HG02885 (cell line): Measurements from ENCODE around the gene IFIT1.
"Not testable (repeated sequence)": the region's sequence is repeated elsewhere in the genome, so short reads cannot be mapped to it uniquely, and the experiment has no call there.

Experiments used
- ATAC-seq: cut with Tn5 transposase; IDR thresholded peaks from one replicate; pipeline ENCODE4 v1.9.1; 2021; ENCODE audit warnings: mild to moderate bottlenecking; ENCODE audit not compliant: unreplicated experiment, poor library complexity

IFIT1 gene

DNA sequence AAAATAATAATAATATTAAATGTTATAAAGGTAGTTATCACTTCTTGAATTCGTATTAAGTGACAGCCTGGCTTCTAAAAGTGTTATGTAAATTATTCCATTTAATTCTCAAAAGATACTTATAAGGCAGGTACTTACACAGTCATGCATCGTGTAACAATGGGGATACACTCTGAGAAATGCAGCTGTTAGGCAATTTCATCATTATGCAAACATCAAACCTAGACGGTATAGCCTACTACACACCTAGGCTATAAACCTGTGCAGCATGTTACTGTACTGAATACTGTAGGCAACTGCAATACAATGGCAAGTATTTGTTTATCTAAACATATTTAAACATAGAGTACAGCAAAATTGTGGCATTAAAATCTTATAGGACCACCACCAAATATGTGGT, 1.5 kb downstream of the IFIT1 start:
- ATAC-seq = no peak

DNA sequence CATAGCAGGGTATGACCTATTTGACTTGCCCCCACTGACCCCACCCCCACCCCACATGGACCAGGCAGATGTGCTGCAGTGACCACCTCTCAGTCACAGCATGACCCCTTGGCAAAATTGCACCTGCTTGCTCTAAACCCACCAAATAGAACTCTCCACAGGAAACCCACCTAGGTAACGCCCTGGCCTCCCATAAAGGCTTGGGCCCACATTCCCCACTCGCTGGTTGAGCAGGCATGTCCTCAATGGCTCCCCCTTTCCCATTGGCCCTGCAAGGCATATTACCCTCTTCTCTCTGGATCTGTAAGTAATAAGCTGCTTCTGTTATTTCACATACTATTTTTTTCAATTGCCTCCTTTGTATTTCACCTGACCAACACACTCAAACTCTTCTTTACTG, 2.7 kb downstream of the IFIT1 start:
- no peak for ATAC-seq

DNA sequence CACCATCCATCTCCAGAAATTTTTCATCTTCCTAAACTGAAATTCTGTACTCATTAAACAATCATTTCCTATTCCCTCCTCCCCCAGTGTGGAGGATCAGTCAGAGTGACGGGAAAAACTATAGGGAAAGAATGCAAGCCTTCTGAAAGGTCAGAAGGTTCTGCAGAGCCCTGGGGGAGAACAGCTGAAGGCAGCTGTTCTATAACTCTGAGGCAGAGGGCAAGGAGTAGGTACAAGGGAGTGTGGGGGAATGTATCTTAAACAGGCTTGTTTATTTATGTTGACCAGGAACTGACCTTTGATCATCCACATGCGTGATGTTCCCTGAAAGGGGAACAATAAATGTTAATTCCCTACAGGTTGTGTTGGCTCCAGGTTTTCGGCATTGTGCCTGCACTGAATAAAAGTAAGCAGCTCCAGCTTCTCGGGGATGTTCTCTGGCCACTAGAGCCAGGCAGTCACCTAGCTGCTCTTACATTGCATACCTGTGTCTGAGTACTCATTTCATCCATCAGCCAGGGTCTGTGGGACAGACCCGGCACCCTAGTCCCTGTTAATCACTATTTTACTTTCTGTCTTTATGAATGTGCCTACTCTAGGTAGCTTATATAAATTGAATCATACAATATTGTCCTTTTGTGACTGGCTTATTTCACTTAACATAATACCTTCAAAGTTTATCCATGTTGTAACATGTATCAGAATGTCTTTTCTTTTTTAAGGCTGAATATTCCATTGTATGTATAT, 5.8 kb downstream of the IFIT1 start:
- ATAC-seq = no peak

DNA sequence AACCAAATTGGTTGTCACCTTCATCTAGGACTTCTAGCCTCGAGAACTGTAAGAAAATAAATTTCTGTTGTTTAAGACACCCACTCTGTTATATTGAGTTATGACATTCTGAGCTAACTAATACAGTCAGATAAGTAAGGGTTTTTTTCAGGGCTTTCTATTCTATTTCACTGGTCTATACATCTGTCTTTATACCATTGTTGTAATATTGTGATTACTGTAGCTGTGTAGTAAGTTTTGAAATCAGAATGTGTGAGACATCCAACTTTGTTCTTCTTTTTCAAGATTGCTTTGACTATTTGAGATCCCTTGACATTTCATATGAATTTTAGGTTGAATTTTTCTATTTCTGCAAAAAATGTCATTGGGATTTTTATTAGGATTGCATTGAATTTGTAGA, 7.5 kb downstream of the IFIT1 start:
- no peak for ATAC-seq

DNA sequence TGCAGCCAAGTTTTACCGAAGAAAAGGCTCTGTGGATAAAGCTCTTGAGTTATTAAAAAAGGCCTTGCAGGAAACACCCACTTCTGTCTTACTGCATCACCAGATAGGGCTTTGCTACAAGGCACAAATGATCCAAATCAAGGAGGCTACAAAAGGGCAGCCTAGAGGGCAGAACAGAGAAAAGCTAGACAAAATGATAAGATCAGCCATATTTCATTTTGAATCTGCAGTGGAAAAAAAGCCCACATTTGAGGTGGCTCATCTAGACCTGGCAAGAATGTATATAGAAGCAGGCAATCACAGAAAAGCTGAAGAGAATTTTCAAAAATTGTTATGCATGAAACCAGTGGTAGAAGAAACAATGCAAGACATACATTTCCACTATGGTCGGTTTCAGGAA, 10.6 kb downstream of the IFIT1 start:
- ATAC-seq = no peak

DNA sequence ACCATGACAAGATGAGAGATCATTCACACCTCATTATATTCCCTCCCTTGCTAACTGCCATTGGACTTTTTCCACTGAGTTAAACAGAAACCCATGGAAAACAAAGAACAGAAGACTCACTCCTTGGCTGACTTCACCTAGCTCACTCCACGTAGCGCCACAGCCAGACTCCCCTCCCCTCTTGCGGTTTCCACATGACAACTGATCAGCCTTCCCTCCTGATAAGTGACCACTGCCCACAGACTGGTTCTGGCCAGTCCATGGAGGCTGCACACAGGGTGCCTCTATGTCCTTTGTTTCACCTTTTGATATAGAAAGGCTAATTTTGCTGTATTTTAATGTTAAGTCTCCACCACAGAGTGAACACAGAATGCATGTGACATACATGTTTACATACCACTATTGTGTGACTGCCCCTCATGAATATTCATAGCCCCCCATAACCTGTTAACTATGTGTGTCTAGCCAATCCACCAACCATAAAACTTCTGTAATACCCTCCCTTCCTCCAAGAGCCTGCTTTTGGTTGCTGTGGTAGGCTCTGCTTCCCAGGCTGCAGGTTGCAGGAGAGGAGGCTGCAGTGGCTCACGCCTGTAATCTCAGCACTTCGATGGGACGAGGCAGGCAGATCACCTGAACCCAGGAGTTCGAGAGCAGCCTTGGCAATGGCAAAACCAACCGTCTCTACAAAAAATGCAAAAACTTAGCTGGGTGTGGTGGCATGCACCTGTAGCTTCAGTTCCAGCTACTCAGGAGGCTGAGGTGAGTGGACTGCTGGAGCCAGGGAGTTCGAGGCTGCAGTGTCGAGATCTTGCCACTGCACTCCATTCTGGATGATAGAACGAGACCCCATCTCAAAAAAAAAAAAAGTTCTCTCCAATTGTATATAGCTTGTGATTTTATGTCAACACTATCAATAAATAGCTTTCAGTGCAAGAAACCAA, 12.0 kb downstream of the IFIT1 start:
- no peak for ATAC-seq

DNA sequence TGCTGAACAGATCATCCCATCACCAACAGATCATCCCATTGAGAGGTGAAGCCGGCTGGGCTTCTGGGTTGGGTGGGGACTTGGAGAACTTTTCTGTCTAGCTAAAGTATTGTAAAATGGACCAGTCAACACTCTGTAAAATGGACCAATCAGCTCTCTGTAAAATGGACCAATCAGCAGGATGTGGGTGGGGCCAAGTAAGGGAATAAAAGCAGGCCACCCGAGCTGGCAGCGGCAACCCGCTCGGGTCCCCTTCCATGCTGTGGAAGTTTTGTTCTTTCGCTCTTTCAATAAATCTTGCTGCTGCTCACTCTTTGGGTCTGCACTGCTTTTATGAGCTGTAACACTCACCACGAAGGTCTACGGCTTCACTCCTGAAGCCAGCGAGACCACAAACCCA, 13.8 kb downstream of the IFIT1 start:
- ATAC-seq = not testable (repeated sequence)

DNA sequence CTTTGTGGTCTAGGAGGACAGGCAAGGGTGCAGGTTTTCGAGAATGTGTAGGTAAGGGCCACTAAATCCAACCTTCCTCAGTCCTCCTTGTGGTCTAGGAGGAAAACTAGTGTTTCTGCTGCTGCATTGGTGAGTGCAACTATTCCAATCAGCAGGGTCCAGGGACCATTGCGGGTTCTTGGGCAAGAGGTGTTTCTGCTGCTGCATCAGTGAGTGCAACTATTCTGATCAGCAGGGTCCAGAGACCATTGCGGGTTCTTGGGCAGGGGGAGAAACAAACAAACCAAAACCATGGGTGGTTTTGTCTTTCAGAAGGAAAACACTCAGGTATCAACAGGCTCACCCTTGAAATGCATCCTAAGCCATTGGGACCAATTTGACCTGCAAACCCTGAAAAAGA, 15.4 kb downstream of the IFIT1 start:
- ATAC-seq = not testable (repeated sequence)

DNA sequence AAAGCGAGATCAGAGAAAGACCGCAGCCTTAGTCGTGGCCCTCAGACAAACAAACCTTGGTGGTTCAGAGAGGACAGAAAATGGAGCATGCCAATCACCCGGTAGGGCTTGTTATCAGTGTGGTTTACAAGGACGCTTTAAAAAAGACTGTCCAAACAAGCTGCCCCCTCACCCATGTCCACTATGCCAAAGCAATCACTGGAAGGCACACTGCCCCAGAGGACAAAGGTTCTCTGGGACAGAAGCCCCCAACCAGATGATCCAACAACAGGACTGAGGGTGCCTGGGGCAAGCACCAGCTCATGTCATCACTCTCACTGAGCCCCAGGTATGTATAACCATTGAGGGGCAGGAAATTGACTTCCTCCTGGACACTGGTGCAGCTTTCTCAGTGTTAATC, 16.9 kb downstream of the IFIT1 start:
- ATAC-seq = not testable (repeated sequence)

DNA sequence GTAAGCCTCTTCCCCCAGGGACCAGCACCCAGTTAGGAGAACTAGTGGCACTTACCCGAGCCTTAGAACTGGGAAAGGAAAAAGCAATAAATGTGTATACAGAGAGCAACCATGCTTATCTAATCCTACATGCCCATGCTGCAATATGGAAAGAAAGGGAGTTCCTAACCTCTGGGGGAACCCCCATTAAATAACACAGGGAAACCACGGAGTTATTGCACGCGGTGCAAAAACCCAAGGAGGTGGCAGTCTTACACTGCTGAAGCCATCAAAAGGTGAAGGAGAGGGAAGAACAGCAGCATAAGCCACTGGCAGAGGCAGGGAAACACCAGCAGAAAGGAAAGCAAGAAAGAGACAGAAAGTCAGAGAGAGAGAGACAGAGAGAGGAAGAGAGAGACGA, 18.1 kb downstream of the IFIT1 start:
- not testable (repeated sequence) for ATAC-seq

DNA sequence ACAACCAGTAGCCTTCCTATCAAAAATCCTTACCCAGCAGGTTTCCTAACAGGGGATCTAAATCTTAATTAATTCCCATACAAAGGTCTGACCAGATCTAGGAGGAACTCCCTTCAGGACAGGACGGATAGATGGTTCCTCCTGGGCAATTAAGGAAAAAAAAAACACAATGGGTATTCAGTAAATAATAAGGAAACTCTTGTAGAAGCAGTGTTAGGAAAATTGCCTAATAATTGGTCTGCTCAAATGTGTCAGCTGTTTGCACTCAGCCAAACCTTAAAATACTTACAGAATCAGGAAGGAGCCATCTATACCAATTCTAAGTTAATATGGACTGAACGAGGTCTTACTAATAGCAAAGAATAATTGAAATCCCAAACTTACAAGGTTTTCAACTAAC, 18.7 kb downstream of the IFIT1 start:
- ATAC-seq = not testable (repeated sequence)

DNA sequence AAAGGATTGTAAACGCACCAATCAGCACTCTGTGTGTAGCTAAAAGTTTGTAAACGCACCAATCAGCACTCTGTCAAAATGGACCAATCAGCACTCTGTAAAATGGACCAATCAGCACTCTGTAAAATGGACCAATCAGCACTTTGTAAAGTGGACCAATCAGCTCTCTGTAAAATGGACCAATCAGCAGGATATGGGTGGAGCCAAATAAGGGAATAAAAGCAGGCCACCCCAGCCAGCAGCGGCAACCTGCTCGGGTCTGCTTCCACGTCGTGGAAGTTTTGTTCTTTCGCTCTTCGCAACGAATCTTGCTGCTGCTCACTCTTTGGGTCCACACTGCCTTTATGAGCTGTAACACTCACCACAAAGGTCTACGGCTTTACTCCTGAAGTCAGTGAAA, 19.9 kb downstream of the IFIT1 start:
- ATAC-seq = not testable (repeated sequence)

DNA sequence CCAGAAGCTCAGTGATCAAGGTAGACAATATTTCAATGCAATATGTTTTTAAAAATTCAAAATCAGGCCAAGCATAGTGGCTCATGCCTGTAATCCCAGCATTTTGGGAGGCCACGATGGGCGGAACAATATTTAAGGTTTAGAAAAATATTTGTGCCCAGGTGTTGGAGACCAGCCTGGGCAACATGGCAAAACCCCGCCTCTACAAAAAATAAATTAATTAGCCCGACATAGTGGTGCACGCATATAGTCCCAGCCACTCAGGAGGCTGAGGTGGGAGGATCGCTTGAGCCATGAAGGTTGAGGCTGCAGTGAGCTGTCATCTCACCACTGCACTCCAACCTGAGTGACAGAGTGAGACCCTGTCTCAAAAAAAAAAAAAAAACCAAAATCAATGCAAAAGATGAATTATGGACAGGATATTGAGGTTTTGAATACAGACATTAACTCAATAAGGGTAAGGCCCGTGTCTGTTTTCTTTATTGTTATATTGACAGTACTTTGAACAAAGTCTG, 21.0 kb downstream of the IFIT1 start:
- ATAC-seq = no peak

DNA sequence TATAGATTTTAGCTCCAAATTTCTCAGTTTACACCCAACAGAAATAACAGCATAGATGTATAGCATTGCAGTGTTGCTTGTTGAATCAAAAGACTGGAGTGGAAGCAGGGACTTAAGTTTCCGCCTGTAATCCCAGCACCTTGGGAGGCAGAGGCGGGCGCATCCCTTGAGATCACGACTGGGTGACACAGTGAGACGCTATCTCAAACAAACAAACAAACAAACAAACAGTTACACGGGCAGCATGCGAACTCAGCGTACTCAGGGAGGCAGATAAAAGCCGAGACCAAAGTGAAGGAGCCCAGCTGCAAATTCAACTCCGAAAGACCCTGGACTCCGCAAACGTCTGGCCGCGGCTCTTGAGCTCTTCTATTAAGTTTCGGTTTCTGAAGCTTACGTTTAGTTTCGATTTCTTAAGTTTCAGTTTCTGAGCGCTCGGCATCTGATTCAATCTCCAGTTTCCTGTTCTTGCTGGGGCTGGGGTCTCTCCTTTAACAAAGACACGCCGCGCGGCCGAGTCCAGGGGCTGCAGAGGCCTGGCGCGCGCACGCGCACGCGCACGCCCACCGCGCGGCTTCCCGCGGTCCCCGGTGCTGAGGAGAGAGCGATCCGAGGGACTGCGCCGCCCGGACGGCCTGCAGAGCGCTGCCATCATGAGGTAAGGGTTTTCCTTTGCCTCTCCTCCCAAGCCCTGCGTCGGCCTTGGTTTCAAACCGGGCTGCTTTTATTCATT, 21.9 kb downstream of the IFIT1 start, which contains the start of gene IFIT5:
Gene IFIT5, plus strand, starts transcription at position 423 of the 733 bp plus-strand sequence. Its CDS starts 231 bp downstream, at position 654.
- peak; percentile 76 for ATAC-seq

DNA sequence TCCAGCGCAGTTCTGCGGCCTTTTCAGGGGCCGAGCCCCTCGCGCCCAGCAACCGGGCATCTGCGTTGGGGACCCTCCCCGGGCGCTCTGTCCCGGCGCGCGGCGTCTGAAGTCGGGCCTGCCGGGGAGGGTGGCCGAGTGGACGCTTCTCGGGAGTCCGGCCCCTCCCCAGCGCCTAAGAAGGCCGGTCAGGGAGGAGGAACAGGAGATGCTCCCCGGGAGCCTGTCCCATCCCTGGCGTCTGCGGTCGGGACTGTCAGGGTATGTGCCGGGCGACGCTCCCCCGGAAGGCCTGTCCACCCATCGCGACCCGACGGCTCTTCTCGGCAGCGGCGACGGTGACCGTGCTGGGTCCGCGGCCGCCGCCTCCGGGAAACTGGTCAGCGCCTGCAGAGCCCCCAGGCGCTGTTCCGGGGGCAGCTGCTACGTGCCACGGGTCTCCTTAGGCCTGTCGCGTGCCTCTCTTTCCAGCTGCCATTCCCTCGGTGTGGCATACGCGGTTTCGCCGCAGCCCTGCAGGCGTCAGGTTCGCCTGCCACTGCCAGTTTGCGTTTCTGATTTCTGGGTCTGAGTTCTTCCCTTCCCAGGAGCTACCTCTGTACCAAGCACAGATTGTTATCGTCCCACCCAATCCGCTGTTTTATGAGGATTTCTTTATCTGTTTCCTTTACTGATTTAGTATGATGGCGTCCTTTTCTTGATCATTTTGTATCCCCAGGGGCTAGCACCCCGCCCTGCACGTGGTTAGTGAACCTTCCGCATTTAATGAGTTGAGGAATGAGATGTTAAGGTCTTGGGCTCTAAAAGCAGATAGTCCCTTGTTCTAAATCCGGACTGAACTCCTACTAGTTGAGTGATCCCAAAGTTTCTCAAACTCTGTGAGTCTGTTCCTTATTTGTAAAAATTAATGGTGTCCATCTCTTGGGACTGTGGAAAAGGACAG, 22.7 kb downstream of the IFIT1 start:
- peak; percentile 37 for ATAC-seq

DNA sequence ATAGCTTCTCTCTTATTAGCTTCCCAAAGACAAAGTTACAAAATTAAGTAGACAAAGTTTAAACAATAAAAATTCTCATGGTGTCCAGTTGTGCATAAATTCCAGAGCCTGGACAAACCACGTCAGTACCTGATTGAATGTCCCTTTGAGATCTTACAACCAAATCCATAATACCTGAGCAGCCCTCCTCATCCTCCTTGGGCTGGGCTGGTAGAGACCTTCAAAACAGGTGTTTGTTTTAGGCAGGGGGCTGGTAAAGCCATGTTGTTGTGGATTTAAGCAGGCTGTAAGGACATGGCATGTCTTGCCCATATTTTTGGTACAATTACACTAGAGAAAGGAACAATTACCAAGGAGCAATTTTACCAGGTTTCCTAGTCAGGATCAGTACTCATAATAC, 24.0 kb downstream of the IFIT1 start:
- ATAC-seq = no peak

DNA sequence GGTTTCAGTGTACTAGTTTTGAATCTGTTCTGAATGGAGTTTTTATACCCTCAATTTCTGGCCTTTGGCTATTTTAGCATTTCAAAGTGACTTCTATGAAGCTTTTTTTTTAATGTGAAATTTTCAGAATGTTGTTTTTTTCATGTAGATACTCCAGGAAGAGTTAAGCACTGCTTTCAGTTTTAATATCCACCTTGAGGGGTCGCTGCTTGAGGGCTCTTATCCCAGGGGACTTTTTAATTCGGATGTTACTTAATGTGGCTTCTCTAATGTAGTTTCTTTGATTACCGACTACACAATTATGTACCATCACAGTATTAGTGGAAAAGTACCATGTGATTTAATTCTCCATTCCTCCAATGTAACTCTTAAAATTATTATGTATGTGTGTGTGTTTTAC, 27.1 kb downstream of the IFIT1 start:
- no peak for ATAC-seq

DNA sequence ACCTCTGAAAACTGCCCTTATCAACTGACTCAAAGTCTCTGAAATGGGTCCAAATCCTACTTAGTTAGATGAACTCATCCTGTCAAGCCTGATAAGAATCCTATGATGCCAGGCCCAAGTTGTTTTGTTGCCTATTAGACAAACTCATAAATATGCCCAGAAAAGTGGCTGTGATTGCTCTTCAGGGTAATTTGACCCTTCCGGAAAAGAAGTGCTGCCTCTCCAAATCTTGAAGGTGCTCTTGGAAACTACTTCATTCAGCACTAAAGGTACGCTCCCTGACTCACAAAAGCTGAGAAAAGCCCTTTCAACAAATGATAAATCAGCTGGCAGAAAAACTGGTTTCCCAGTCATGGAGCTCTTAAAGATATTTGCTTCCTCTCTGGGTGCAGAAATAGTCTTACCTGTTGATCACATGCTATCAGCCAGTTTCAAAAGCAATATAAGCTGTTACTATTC, 28.6 kb downstream of the IFIT1 start:
- ATAC-seq = no peak

DNA sequence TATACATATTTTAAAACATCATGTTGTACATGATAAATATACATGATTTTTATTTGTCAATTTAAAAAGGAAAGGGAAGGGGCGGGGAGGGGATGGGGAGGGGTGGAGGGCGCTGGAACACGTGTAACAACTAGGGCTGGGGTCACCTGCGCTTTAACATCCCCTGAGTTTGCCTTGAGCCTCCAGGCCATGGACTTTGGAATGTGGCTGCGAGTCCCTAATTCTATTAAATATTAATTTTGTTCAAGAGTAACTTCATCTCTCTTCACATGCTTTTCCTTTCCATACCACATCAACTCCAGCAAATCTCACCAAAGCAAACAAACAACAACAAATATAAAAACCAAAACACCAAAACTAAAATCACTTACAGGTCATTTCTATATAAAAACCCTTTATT, 32.6 kb downstream of the IFIT1 start:
- ATAC-seq = no peak
